ENCODE data around the gene CDCP2. TPM values are rescaled to one million over a fixed set of nuclear protein-coding genes. Genes with fewer than 3 reads are reported as not detected.

CDCP2 gene
- total RNA-seq, 2 experiments from 2014 or later = 0.18 TPM; not detected in 1

- H3K9me3 Mint-ChIP-seq = no peaks in the 10 kb centered on the region
- POLR2A ChIA-PET = interaction anchor here (0.8 kb wide), 1 partner anchor 715 kb away, joined by 3 read pairs; no protein-coding TSS in a partner anchor
Observed at GRCh38 chr1:54112705-54113368, 40.0 kb downstream of the CDCP2 start.

DNA sequence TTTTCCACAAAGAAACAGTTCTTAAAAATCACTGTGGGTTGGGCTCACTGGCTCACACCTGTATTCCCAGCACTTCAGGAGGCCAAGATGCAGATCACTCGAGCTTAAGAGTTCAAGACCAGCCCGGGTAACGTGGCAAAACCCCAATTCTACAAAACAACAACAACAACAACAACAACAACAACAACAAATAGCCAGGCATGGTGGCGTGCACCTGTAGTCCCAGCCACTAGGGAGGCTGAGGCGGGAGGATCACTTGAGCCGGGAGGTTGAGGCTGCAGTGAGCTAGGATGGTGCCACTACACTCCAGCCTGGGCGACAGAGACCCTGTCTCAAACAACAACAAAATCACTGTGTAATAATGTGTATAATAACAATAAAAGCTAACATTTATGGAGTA is 40.8 kb downstream of the CDCP2 start:
- H3K4me3 Mint-ChIP-seq = no peak overlapping the region
- ChIA-PET CTCF (interaction anchor here (4.3 kb wide), 1 partner anchor 10 kb away, joined by 19 read pairs; no protein-coding TSS in a partner anchor), POLR2A (interaction anchor here (0.5 kb wide), 1 partner anchor 1870 kb away, joined by 4 read pairs; no protein-coding TSS in a partner anchor)
- H3K4me1 Mint-ChIP-seq (ENCODE audit: low read depth) = no peaks in the 10 kb centered on the region
- H3K36me3 Mint-ChIP-seq (ENCODE audit: low read depth) = no peaks in the 10 kb centered on the region
- no peak for ATAC-seq
- H3K27ac Mint-ChIP-seq = no peak overlapping the region
- H3K27me3 Mint-ChIP-seq = no peaks in the 10 kb centered on the region
- DNase-seq = no peak
- intact Hi-C loops (cut with micrococcal nuclease) = no loop called here
- no peaks in the 10 kb centered on the region for H3K9me3 Mint-ChIP-seq
- TF ChIP-seq, protein P1, sequence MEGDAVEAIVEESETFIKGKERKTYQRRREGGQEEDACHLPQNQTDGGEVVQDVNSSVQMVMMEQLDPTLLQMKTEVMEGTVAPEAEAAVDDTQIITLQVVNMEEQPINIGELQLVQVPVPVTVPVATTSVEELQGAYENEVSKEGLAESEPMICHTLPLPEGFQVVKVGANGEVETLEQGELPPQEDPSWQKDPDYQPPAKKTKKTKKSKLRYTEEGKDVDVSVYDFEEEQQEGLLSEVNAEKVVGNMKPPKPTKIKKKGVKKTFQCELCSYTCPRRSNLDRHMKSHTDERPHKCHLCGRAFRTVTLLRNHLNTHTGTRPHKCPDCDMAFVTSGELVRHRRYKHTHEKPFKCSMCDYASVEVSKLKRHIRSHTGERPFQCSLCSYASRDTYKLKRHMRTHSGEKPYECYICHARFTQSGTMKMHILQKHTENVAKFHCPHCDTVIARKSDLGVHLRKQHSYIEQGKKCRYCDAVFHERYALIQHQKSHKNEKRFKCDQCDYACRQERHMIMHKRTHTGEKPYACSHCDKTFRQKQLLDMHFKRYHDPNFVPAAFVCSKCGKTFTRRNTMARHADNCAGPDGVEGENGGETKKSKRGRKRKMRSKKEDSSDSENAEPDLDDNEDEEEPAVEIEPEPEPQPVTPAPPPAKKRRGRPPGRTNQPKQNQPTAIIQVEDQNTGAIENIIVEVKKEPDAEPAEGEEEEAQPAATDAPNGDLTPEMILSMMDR (IDR thresholded peaks at IDR 0.05) = no peak

More at GRCh38 chr1:54112705-54113368, 40.0 kb downstream of the CDCP2 start:
- H3K4me1 Mint-ChIP-seq (ENCODE audit: low read depth) = no peaks in the 10 kb centered on the region
- ATAC-seq (no peak), DNase-seq (no peak)
- H3K27ac Mint-ChIP-seq = no peak overlapping the region
- intact Hi-C loops (cut with micrococcal nuclease) = no loop called here
- H3K4me3 Mint-ChIP-seq = no peak overlapping the region
- CTCF ChIA-PET = interaction anchor here (4.3 kb wide), 1 partner anchor 9 kb away, joined by 19 read pairs; no protein-coding TSS in a partner anchor
- TF ChIP-seq, protein P1 (IDR thresholded peaks at IDR 0.05) = no peak
- H3K27me3 Mint-ChIP-seq = no peaks in the 10 kb centered on the region
- H3K36me3 Mint-ChIP-seq (ENCODE audit: low read depth) = no peaks in the 10 kb centered on the region

DNA sequence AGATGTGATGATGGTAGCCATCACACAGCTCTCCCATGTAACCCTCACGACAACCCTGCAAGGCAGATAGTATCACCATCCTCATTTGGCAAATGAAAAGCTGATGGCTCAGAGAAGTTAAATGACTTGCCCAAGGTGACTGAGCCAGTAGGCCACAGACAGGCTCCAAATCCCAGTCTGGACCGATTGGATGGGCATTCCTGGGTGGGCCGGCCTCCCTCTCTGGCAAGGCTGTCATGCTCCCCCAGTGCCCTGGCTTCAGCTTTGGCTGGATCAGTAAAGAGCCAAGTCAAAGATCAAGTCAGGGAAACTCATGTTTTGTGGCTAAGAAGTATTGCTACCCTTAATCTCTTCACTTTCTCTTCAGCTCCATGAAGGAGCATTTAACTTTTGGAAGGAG is 41.2 kb downstream of the CDCP2 start:
- Mint-ChIP-seq H3K27ac (no peak overlapping the region), H3K9me3 (no peaks in the 10 kb centered on the region), H3K27me3 (no peaks in the 10 kb centered on the region), H3K4me3 (no peak overlapping the region), H3K4me1 (ENCODE audit: low read depth) (no peaks in the 10 kb centered on the region), H3K36me3 (ENCODE audit: low read depth) (no peaks in the 10 kb centered on the region)
- TF ChIP-seq, protein P1 (IDR thresholded peaks at IDR 0.05) = no peak
- intact Hi-C loops (cut with micrococcal nuclease) = no loop called here
- ChIA-PET POLR2A (no interaction called here), CTCF (interaction anchor here (4.3 kb wide), 1 partner anchor 10 kb away, joined by 19 read pairs; no protein-coding TSS in a partner anchor)
- ATAC-seq (no peak), DNase-seq (no peak)

- no peaks in the 10 kb centered on the region for H3K27me3 Mint-ChIP-seq
- no peak overlapping the region for H3K4me3 Mint-ChIP-seq
- intact Hi-C loops (cut with micrococcal nuclease) = no loop called here
- H3K4me1 Mint-ChIP-seq (ENCODE audit: low read depth) = no peaks in the 10 kb centered on the region
- ChIA-PET POLR2A (no interaction called here), CTCF (interaction anchor here (4.3 kb wide), 1 partner anchor 11 kb away, joined by 19 read pairs; no protein-coding TSS in a partner anchor)
- DNase-seq (no peak), ATAC-seq (no peak)
- H3K27ac Mint-ChIP-seq = no peak overlapping the region
- TF ChIP-seq, protein P1 (IDR thresholded peaks at IDR 0.05) = no peak
- H3K9me3 Mint-ChIP-seq = no peaks in the 10 kb centered on the region
- no peaks in the 10 kb centered on the region for H3K36me3 Mint-ChIP-seq (ENCODE audit: low read depth)
Observed at GRCh38 chr1:54110996-54111395, 41.8 kb downstream of the CDCP2 start.

All from activated CD8-positive, alpha-beta T cell treated with anti-CD3 and anti-CD28 coated beads for 36 hours (primary cell).